Measurements from ENCODE around the gene FAM174A.
A peak's percentile ranks its signal among the peaks of the same experiment; 100 is the strongest.

The FAM174A gene

DNA sequence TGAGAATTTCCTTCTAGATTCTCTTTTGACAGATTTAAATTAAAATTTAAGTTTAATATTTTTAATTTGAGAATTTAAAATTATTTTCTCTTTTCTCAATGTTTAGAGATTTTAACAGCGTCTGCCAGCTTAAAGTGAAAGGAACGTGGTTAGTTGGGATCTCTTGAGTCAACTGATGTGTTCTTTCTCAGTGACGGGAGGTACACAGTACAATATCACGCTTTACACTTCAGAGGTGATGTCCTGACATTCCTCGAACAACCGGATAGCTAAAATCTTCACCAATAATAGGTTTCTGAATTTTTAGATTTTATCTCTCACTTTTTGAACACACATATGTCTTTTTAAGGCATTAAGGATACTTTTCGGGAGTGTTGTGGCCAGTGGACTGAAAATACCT is 81.1 kb downstream of the FAM174A start:
- TF ChIP-seq, protein P1, sequence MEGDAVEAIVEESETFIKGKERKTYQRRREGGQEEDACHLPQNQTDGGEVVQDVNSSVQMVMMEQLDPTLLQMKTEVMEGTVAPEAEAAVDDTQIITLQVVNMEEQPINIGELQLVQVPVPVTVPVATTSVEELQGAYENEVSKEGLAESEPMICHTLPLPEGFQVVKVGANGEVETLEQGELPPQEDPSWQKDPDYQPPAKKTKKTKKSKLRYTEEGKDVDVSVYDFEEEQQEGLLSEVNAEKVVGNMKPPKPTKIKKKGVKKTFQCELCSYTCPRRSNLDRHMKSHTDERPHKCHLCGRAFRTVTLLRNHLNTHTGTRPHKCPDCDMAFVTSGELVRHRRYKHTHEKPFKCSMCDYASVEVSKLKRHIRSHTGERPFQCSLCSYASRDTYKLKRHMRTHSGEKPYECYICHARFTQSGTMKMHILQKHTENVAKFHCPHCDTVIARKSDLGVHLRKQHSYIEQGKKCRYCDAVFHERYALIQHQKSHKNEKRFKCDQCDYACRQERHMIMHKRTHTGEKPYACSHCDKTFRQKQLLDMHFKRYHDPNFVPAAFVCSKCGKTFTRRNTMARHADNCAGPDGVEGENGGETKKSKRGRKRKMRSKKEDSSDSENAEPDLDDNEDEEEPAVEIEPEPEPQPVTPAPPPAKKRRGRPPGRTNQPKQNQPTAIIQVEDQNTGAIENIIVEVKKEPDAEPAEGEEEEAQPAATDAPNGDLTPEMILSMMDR (conservative IDR thresholded peaks at IDR 0.05), result no peak
- no peak overlapping the region for H3K27ac ChIP-seq

DNA sequence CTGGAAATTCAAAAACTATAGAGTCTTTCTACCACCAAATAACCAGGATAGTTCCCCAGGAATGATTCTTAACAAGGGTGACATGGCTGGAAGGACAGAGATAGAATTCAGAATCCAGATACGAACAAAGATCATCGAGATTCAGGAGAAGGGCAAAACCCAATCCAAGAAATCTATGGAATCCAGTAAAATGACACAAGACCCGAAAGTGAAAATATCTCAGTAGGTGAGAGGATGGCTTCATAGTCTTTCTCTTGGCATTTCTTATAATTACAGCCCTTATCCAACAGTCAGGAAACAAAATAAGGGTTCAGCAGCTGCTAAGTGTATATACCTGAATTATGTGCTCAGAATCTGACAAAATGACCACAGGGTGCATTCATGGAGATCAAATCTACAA is 81.8 kb downstream of the FAM174A start:
- H3K27ac ChIP-seq, result no peak overlapping the region
- TF ChIP-seq, protein P1 (conservative IDR thresholded peaks at IDR 0.05), result no peak

DNA sequence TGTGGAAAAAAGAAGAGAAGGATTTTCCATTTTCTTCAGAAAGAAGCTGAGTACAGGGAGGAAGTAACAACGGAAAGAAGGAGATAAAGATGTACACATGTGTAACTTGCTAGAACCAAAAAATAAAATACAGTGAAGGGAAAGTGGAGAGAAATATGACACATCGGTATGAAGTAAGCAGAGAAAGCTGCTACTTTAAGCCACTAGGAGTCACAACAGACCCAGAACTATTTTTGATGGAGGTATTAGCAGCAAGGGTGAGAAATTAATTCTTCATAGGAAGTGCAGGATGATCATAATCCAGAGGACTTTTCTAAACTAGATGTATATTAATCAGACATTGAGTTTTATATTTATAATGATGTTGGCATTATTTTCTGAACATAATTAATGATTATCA is 88.5 kb downstream of the FAM174A start:
- TF ChIP-seq, protein P1 (conservative IDR thresholded peaks at IDR 0.05), result peak; percentile 66
- no peak overlapping the region for H3K27ac ChIP-seq

DNA sequence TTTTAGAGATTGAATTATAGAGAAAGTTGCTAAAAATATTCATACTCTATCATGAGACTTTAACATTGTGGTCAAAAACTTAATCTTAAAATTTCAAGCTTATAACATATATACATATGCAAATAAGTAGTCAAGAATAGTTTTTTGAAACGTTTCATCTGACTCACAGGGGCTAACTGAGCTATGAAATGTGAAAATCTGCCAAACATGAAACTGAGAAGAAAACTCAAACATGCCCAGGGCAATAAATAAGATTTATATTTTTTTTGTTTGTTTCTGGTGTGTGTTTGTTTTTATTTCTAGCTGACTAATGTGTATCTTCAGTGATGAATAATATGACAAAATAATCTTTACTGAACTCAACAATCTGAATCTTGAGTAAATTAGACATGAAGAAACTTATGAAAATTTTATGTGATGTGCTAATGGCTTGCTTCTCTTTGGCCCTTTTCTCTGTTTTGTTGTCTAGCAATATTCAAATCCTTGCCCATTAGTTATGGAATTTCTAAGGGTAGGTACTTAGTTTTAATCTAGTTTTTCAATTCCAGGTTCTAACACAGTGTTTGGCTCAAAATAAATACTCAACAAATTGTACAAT is 99.9 kb downstream of the FAM174A start:
- H3K27ac ChIP-seq, result no peak overlapping the region
- TF ChIP-seq, protein P1 (conservative IDR thresholded peaks at IDR 0.05), result no peak

All from VCaP (cell line).